Nephron (organoid): ENCODE results near the gene ACP7.

Experiments used
- H3K27ac Mint-ChIP-seq, 3 experiments: 2 replicates each; pipeline ENCODE4 v1.8.0; 2020; ENCODE audit warnings: mixed read lengths in 3 of 3, mild to moderate bottlenecking in 2 of 3, moderate library complexity in 1 of 3
- H3K27me3 Mint-ChIP-seq: 2 replicates; pipeline ENCODE4 v1.8.0; 2021; ENCODE audit warnings: low read depth, mild to moderate bottlenecking, moderate library complexity, mixed read lengths
- H3K36me3 Mint-ChIP-seq: 2 replicates; pipeline ENCODE4 v1.8.0; 2020; ENCODE audit warnings: low read depth, mixed read lengths
- H3K4me1 Mint-ChIP-seq: 2 replicates; pipeline ENCODE4 v1.8.0; 2020; ENCODE audit warnings: mixed read lengths
- H3K4me3 Mint-ChIP-seq, 3 experiments: 2 replicates each; pipeline ENCODE4 v1.8.0; 2020; ENCODE audit warnings: mild to moderate bottlenecking in 3 of 3, mixed read lengths in 3 of 3, moderate library complexity in 2 of 3
- H3K9me3 Mint-ChIP-seq: 2 replicates; pipeline ENCODE4 v1.8.0; 2020; ENCODE audit warnings: mixed read lengths
- CTCF ChIP-seq, 3 experiments: fragments of 200-600 bp; sonication (generic); IDR thresholded peaks; one replicate each; pipeline ENCODE4 v1.5.0; 2021; ENCODE audit warnings: antibody characterized with exemption in 3 of 3; ENCODE audit not compliant: unreplicated experiment in 3 of 3

The ACP7 gene

GRCh38 chr19:39054091-39054470 is 30.1 kb upstream of the ACP7 start:
- H3K4me1 Mint-ChIP-seq = no peaks in the 10 kb centered on the region
- TF ChIP-seq CTCF (IDR thresholded peaks at IDR 0.05; ENCODE audit: unreplicated experiment in 3 of 3) = no peak
- no peaks in the 10 kb centered on the region for H3K36me3 Mint-ChIP-seq
- H3K27ac Mint-ChIP-seq = peak overlapping the region in 1 of 3 experiments; percentile 52
- H3K27me3 Mint-ChIP-seq = peaks cover 10% of the 10 kb centered on the region
- H3K4me3 Mint-ChIP-seq = no peak overlapping the region
- peaks cover 3% of the 10 kb centered on the region for H3K9me3 Mint-ChIP-seq

GRCh38 chr19:39057615-39058014 is 26.6 kb upstream of the ACP7 start:
- H3K9me3 Mint-ChIP-seq = peaks cover 3% of the 10 kb centered on the region
- H3K36me3 Mint-ChIP-seq = no peaks in the 10 kb centered on the region
- no peaks in the 10 kb centered on the region for H3K4me1 Mint-ChIP-seq
- H3K4me3 Mint-ChIP-seq = no peak overlapping the region
- H3K27ac Mint-ChIP-seq = no peak overlapping the region
- peaks cover 16% of the 10 kb centered on the region for H3K27me3 Mint-ChIP-seq
- no peak for TF ChIP-seq CTCF (IDR thresholded peaks at IDR 0.05; ENCODE audit: unreplicated experiment in 3 of 3)

- Mint-ChIP-seq H3K4me3 (no peak overlapping the region), H3K27ac (no peak overlapping the region), H3K27me3 (peaks cover 13% of the 10 kb centered on the region), H3K36me3 (no peaks in the 10 kb centered on the region), H3K4me1 (no peaks in the 10 kb centered on the region), H3K9me3 (peaks cover 3% of the 10 kb centered on the region)
- no peak for TF ChIP-seq CTCF (IDR thresholded peaks at IDR 0.05; ENCODE audit: unreplicated experiment in 3 of 3)
Measured at GRCh38 chr19:39059302-39059701, 24.9 kb upstream of the ACP7 start.

- Mint-ChIP-seq H3K9me3 (peaks cover 3% of the 10 kb centered on the region), H3K36me3 (no peaks in the 10 kb centered on the region), H3K27me3 (peaks cover 13% of the 10 kb centered on the region), H3K4me1 (no peaks in the 10 kb centered on the region), H3K27ac (no peak overlapping the region), H3K4me3 (no peak overlapping the region)
- no peak for TF ChIP-seq CTCF (IDR thresholded peaks at IDR 0.05; ENCODE audit: unreplicated experiment in 3 of 3)
Measured at GRCh38 chr19:39060171-39060570, 24.0 kb upstream of the ACP7 start.

- no peak overlapping the region for H3K27ac Mint-ChIP-seq
- H3K9me3 Mint-ChIP-seq = no peaks in the 10 kb centered on the region
- H3K4me1 Mint-ChIP-seq = no peaks in the 10 kb centered on the region
- H3K36me3 Mint-ChIP-seq = no peaks in the 10 kb centered on the region
- H3K27me3 Mint-ChIP-seq = peaks cover 18% of the 10 kb centered on the region
- H3K4me3 Mint-ChIP-seq = no peak overlapping the region
- no peak for TF ChIP-seq CTCF (IDR thresholded peaks at IDR 0.05; ENCODE audit: unreplicated experiment in 3 of 3)
Measured at GRCh38 chr19:39064405-39064804, 19.8 kb upstream of the ACP7 start.

- Mint-ChIP-seq H3K4me3 (no peak overlapping the region), H3K36me3 (no peaks in the 10 kb centered on the region), H3K27ac (no peak overlapping the region), H3K9me3 (no peaks in the 10 kb centered on the region), H3K27me3 (peaks cover 11% of the 10 kb centered on the region), H3K4me1 (no peaks in the 10 kb centered on the region)
- TF ChIP-seq CTCF (IDR thresholded peaks at IDR 0.05; ENCODE audit: unreplicated experiment in 3 of 3) = no peak
Measured at GRCh38 chr19:39065928-39066327, 18.2 kb upstream of the ACP7 start.
